Neural progenitor cell (in vitro differentiated cells): ENCODE measurements around the gene EPN1. TPM values are rescaled to one million over a fixed set of nuclear protein-coding genes. Genes with fewer than 3 reads are reported as not detected.

Source experiments
- DNase-seq: peaks from one replicate; pipeline ENCODE4 v3.0.0-alpha.2; 2016; ENCODE audit warnings: low spot score
- H2AFZ ChIP-seq: fragments of 200-600 bp; sonication (generic); replicated peaks from 2 replicates; pipeline ENCODE4 v1.6.1; 2016; ENCODE audit warnings: antibody characterized with exemption
- H3F3A ChIP-seq: fragments of 200-600 bp; sonication (generic); 2 replicates; pipeline ENCODE4 v1.6.1; 2016; ENCODE audit warnings: antibody characterized with exemption, low read depth
- H3K27ac ChIP-seq: fragments of 200-600 bp; sonication (generic); 2 replicates; pipeline ENCODE4 v1.5.1; 2016; ENCODE audit warnings: mild to moderate bottlenecking
- H3K27me3 ChIP-seq: fragments of 200-600 bp; sonication (generic); 2 replicates; pipeline ENCODE4 v1.6.1; 2016; ENCODE audit warnings: mild to moderate bottlenecking, moderate library complexity
- H3K36me3 ChIP-seq: fragments of 200-600 bp; sonication (generic); 2 replicates; pipeline ENCODE4 v1.5.1; 2016
- H3K4me1 ChIP-seq: fragments of 200-600 bp; sonication (generic); 2 replicates; pipeline ENCODE4 v1.6.1; 2016; ENCODE audit warnings: mixed run types
- H3K4me2 ChIP-seq: fragments of 200-600 bp; sonication (generic); 2 replicates; pipeline ENCODE4 v1.6.1; 2016
- H3K4me3 ChIP-seq: fragments of 200-600 bp; sonication (generic); 2 replicates; pipeline ENCODE4 v1.5.1; 2016
- H3K79me2 ChIP-seq: fragments of 200-600 bp; sonication (generic); 2 replicates; pipeline ENCODE4 v1.6.1; 2016; ENCODE audit warnings: low read depth
- H3K9ac ChIP-seq: fragments of 200-600 bp; sonication (generic); 2 replicates; pipeline ENCODE4 v1.6.1; 2016
- H3K9me3 ChIP-seq: fragments of 200-600 bp; sonication (generic); 2 replicates; pipeline ENCODE4 v1.5.1; 2016; ENCODE audit warnings: low read depth
- H4K20me1 ChIP-seq: fragments of 200-600 bp; sonication (generic); 2 replicates; pipeline ENCODE4 v1.6.1; 2016; ENCODE audit warnings: low read depth
- H3K27ac Mint-ChIP-seq: 3 replicates; pipeline ENCODE4 v1.8.0; 2021; ENCODE audit warnings: mixed read lengths
- H3K27me3 Mint-ChIP-seq: 2 replicates; pipeline ENCODE4 v1.8.0; 2022; ENCODE audit warnings: low read depth, mild to moderate bottlenecking, inconsistent platforms, moderate library complexity, mixed read lengths; ENCODE audit not compliant: insufficient read depth
- H3K36me3 Mint-ChIP-seq: 3 replicates; pipeline ENCODE4 v1.8.0; 2021; ENCODE audit warnings: mixed read lengths
- H3K4me1 Mint-ChIP-seq: 3 replicates; pipeline ENCODE4 v1.8.0; 2021; ENCODE audit warnings: mixed read lengths
- H3K4me3 Mint-ChIP-seq: 3 replicates; pipeline ENCODE4 v1.8.0; 2021; ENCODE audit warnings: mild to moderate bottlenecking, moderate library complexity, mixed read lengths
- H3K9me3 Mint-ChIP-seq: 3 replicates; pipeline ENCODE4 v1.8.0; 2020; ENCODE audit warnings: mixed read lengths
- EZH2 ChIP-seq: fragments of 200-600 bp; sonication (generic); IDR thresholded peaks from 2 replicates; pipeline ENCODE4 v1.6.1; 2017; ENCODE audit warnings: antibody characterized with exemption, mild to moderate bottlenecking, moderate library complexity
- EZH2phosphoT487 ChIP-seq: fragments of 200-600 bp; sonication (generic); IDR thresholded peaks from 2 replicates; pipeline ENCODE4 v1.6.1; 2017; ENCODE audit warnings: antibody characterized with exemption
- total RNA-seq: library from RNA; depleted of rRNA; stranded (reverse); fragments of >200 nt; gene quantifications from 2 replicates; pipeline ENCODE4 v1.2.3, GENCODE V29; 2015; ENCODE audit warnings: low replicate concordance
- TF ChIP-seq, protein P1 (sequence below): fragments of 200-600 bp; sonication (generic); IDR thresholded peaks from 2 replicates; pipeline ENCODE4 v1.5.1; 2017; ENCODE audit warnings: antibody characterized with exemption, mild to moderate bottlenecking

The EPN1 gene
- total RNA-seq, 1 donor from 2014 or later, result 16.1 TPM

DNA sequence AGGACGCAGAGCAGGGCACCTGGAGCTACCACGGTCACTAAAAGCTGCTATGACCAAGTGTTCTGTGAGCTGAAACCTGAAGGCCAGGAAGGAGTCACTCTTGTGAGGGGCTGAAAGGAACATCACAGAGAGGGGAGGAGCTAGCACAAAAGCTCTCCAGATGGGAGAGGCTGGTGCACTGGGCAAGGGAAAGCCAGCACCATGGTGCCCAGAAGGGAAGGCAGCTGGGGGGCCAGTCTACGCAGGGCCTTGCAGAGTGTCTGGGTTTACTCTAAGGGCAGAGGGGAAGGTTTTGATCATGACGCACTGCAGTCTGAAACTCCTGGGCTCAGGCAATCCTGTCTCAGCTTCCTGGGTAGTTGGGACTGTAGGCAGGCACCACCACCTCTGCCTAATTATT, 38.3 kb upstream of the EPN1 start:
- Histone ChIP-seq H2AFZ (no peak overlapping the region), H3K4me1 (peaks cover 8% of the 10 kb centered on the region), H3K79me2 (peaks cover 61% of the 10 kb centered on the region), H3K4me2 (peak overlapping the region; percentile 99), H4K20me1 (peaks cover 16% of the 10 kb centered on the region), H3F3A (peaks cover 46% of the 10 kb centered on the region), H3K27ac (no peak overlapping the region), H3K36me3 (no peaks in the 10 kb centered on the region), H3K9me3 (no peaks in the 10 kb centered on the region), H3K4me3 (no peak overlapping the region), H3K27me3 (no peaks in the 10 kb centered on the region), H3K9ac (no peak overlapping the region)
- no peak overlapping the region for H3K27ac Mint-ChIP-seq
- TF ChIP-seq, protein P1, sequence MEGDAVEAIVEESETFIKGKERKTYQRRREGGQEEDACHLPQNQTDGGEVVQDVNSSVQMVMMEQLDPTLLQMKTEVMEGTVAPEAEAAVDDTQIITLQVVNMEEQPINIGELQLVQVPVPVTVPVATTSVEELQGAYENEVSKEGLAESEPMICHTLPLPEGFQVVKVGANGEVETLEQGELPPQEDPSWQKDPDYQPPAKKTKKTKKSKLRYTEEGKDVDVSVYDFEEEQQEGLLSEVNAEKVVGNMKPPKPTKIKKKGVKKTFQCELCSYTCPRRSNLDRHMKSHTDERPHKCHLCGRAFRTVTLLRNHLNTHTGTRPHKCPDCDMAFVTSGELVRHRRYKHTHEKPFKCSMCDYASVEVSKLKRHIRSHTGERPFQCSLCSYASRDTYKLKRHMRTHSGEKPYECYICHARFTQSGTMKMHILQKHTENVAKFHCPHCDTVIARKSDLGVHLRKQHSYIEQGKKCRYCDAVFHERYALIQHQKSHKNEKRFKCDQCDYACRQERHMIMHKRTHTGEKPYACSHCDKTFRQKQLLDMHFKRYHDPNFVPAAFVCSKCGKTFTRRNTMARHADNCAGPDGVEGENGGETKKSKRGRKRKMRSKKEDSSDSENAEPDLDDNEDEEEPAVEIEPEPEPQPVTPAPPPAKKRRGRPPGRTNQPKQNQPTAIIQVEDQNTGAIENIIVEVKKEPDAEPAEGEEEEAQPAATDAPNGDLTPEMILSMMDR, result no peak
- TF ChIP-seq EZH2phosphoT487 (no peak), EZH2 (no peak)
- peaks cover 21% of the 10 kb centered on the region for H3K27me3 Mint-ChIP-seq
- no peak for DNase-seq
- no peaks in the 10 kb centered on the region for H3K9me3 Mint-ChIP-seq
- peaks cover 41% of the 10 kb centered on the region for H3K4me1 Mint-ChIP-seq
- H3K4me3 Mint-ChIP-seq, result peak overlapping the region; percentile 97
- peaks cover 7% of the 10 kb centered on the region for H3K36me3 Mint-ChIP-seq

GRCh38 chr19:55637534-55637933, 37.5 kb upstream of the EPN1 start:
- no peaks in the 10 kb centered on the region for H3K9me3 Mint-ChIP-seq
- Histone ChIP-seq H3K79me2 (peaks cover 69% of the 10 kb centered on the region), H3K27me3 (no peaks in the 10 kb centered on the region), H3K36me3 (no peaks in the 10 kb centered on the region), H3K4me3 (no peak overlapping the region), H3K4me1 (peaks cover 16% of the 10 kb centered on the region), H3F3A (peaks cover 49% of the 10 kb centered on the region), H3K27ac (no peak overlapping the region), H4K20me1 (peaks cover 16% of the 10 kb centered on the region), H3K9ac (no peak overlapping the region), H3K4me2 (no peak overlapping the region), H3K9me3 (no peaks in the 10 kb centered on the region), H2AFZ (no peak overlapping the region)
- peak overlapping the region; percentile 77 for H3K4me3 Mint-ChIP-seq
- TF ChIP-seq, protein P1, result no peak
- TF ChIP-seq EZH2phosphoT487 (no peak), EZH2 (no peak)
- H3K4me1 Mint-ChIP-seq, result peaks cover 40% of the 10 kb centered on the region
- no peak overlapping the region for H3K27ac Mint-ChIP-seq
- peaks cover 7% of the 10 kb centered on the region for H3K36me3 Mint-ChIP-seq
- H3K27me3 Mint-ChIP-seq, result peaks cover 24% of the 10 kb centered on the region
- no peak for DNase-seq

DNA sequence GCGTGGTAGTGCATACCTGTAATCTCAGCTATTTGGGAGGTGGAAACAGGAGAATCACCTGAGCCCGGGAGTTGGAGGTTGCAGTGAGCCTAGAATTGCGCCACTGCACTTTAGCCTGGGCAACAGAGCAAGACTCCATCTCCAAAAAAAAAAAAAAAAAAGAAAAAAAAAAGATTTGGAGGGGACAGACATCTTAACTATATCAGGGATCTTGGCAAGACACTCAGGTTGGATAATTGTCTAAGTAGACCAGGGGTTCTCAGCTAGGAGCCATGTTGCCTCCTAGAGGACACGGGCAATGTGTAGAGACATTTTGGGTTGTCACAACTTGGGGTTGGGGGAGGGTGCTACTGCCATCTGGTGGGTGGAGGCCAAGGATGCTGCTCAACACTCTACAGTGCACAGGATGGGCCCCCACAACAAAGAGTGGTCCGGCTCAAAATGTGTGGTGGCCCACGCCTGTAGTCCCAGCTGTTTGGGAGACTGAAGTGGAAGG, 36.1 kb upstream of the EPN1 start:
- Histone ChIP-seq H3K79me2 (peaks cover 83% of the 10 kb centered on the region), H3K4me3 (no peak overlapping the region), H3K4me2 (no peak overlapping the region), H4K20me1 (peaks cover 16% of the 10 kb centered on the region), H3F3A (peaks cover 40% of the 10 kb centered on the region), H3K27me3 (no peaks in the 10 kb centered on the region), H3K27ac (no peak overlapping the region), H3K9ac (no peak overlapping the region), H2AFZ (no peak overlapping the region), H3K9me3 (no peaks in the 10 kb centered on the region), H3K4me1 (peaks cover 22% of the 10 kb centered on the region), H3K36me3 (no peaks in the 10 kb centered on the region)
- peaks cover 10% of the 10 kb centered on the region for H3K36me3 Mint-ChIP-seq
- DNase-seq, result peak; percentile 52
- H3K4me3 Mint-ChIP-seq, result peak overlapping the region; percentile 79
- H3K27me3 Mint-ChIP-seq, result peaks cover 30% of the 10 kb centered on the region
- no peak overlapping the region for H3K27ac Mint-ChIP-seq
- H3K9me3 Mint-ChIP-seq, result no peaks in the 10 kb centered on the region
- peaks cover 48% of the 10 kb centered on the region for H3K4me1 Mint-ChIP-seq
- TF ChIP-seq, protein P1, result peak; percentile 55
- TF ChIP-seq EZH2 (no peak), EZH2phosphoT487 (no peak)
